GM12875 (cell line): ENCODE measurements around the gene SRSF6.
"Not testable (repeated sequence)": the region's sequence is repeated elsewhere in the genome, so short reads cannot be mapped to it uniquely, and the experiment has no call there.

Experiments used
- H3K4me3 ChIP-seq: one replicate; pipeline ENCODE4 v1.5.1; 2011; ENCODE audit warnings: low read depth, low read length, control low read depth
- TF ChIP-seq, protein P1 (sequence below): IDR thresholded peaks from 2 replicates; pipeline ENCODE4 v1.5.1; 2011; ENCODE audit warnings: low read depth, mild to moderate bottlenecking, control low read depth, inconsistent platforms, low read length, moderate library complexity, borderline replicate concordance; ENCODE audit not compliant: insufficient read depth

The SRSF6 gene

DNA sequence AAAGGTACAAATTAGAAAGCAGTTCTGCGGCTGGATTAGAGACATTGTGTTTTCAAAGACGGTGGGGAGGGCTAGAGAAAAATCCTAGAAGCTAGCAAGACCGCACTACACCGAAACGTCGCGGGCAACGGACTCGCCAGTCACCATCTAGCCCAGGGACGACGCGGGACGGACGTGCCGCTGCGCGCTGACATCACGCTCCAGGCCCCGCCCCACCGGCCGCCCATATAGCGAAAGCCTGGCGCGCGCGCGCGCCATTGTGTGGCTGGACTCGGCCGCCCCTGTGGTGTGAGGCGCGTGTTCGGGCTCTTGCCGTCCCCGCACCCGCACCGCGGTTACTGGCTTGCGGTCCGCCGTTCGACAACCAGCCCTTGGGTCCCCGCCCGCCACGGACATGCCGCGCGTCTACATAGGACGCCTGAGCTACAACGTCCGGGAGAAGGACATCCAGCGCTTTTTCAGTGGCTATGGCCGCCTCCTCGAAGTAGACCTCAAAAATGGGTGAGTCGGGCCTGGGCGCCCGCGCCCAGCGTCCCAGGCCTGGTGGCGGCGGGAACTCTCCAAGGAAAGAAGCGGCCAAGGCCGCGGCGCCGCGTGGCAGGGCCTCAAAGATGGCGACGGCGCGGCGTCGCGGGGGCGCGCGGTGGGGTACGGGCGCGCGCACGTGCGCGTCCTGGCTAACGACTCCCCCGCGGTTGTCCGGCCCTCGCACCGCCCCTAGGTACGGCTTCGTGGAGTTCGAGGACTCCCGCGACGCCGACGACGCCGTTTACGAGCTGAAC, at the start of gene SRSF6:
SRSF6 (plus strand) TSS at position 257 of the 782 bp plus-strand sequence; CDS start at position 395, 138 bp downstream.
- TF ChIP-seq, protein P1, sequence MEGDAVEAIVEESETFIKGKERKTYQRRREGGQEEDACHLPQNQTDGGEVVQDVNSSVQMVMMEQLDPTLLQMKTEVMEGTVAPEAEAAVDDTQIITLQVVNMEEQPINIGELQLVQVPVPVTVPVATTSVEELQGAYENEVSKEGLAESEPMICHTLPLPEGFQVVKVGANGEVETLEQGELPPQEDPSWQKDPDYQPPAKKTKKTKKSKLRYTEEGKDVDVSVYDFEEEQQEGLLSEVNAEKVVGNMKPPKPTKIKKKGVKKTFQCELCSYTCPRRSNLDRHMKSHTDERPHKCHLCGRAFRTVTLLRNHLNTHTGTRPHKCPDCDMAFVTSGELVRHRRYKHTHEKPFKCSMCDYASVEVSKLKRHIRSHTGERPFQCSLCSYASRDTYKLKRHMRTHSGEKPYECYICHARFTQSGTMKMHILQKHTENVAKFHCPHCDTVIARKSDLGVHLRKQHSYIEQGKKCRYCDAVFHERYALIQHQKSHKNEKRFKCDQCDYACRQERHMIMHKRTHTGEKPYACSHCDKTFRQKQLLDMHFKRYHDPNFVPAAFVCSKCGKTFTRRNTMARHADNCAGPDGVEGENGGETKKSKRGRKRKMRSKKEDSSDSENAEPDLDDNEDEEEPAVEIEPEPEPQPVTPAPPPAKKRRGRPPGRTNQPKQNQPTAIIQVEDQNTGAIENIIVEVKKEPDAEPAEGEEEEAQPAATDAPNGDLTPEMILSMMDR: no peak
- peak within 1 kb of the TSS; percentile 85 for H3K4me3 ChIP-seq

DNA sequence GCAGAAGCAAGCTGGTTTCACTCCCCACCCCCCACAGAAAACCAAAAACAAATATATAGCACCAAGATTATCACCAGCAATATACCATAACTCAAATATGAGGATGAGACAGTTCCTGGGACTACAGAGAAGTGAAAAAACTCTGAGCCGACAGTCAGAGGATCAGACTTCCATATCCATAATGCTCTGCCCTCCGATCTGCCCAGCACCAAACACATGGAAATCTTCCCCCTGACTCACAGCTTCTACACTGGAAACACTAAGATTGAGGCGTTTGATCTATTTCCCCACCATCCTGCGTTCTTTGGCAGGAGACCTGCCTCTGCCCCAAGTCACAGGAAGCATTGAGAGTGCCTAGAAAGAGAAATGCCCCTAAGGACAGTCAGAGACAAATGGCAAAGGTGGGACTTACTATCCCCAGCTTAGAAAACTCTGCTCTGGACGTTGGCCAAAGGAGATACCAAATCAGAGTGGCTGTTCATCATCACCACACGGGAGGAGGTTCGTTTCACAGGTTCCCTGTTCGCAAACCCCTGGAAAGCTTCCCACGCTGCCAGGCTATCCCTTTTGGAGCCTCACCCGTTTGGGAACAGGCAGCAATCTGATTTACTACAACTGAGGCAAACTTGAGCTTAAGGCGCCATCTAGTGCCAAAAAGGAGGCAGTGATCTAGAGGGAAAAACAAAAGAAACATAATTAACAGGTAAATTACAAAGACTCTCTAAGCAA, 48.7 kb upstream of the SRSF6 start:
- no peak overlapping the region for H3K4me3 ChIP-seq
- TF ChIP-seq, protein P1: peak; percentile 61; the same call in 1 of the 2 replicates

DNA sequence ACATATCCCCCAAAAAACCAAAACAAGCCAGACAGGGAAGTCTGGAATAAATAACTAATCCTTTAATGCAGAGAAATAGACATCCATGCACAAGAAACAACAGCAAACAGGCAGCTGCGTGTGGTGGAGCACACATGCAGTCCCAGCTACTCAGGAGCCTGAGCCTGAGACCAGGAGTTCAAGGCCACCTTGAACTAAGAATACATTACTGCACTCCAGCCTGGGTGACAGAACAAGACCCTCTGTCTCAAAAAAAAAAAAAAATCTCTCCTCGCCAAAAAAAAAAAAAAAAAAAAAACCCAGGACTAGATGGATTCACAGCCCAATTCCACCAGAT, 48.2 kb upstream of the SRSF6 start:
- TF ChIP-seq, protein P1: no peak
- no peak overlapping the region for H3K4me3 ChIP-seq

DNA sequence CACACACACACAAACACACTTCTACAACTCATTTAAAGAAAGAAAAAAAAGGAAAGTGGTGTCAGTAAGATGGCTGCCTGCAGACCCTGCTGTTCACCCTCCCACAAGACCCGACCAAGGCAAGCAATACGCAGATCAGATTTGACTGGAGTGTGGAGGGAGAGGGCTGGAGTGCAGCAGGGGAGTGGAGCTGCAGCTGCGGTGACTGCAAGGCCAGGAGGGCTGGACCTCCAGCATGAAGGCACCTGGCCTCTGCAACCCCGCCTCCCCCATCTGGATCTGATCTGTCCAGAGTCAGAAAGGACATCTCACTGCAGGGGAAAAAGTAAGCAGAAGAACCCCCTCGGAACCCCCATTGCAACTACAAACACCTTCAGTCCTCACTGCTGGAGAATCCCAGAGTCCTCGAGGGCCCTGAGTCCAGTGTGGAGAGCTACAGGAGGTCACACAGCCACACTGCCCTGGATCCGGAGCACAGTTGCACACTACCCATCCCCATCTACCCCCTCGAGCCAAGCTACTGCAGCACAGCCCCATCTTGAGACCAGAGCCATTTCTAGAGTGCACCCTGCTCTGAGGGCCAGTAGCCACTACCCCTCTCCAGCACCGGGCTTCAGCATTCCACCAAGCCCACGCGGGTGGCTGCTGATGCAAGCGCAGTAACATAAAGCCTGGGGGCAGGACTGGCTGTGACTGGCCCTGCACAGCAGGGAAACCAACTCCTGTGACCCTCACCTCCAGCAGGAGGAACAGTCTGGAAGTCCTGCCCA, 41.9 kb upstream of the SRSF6 start:
- H3K4me3 ChIP-seq: no peak overlapping the region
- TF ChIP-seq, protein P1: no peak

DNA sequence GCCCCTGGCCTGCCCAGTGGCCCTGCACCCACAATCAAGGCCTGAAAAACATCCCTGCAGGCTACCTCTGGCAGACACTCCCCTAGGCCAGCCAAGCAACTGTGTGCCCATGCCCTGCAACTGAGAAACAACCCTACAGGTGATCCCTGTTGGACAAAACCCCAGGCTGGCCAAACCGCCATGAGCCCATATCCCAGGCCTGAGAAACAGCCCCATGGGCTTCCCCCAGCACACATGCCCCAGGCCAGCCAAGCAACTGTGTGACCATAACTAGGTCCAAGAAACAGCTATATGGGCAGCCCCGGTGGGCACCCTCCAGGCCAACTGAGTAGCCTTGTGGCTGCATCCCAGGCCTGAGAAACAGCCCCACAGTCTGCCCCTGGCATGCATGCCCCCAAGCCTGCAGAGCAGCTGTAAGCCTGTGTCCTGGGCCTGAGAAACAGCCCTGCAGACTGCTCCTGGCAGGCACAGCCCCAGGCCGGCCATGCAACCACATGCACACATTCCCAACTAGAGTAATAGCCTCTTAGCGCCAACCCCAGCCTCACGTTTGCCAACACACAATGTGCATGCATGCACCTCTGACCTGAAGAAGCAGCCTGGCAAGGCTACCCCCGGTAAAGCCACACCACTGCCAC, 41.0 kb upstream of the SRSF6 start:
- TF ChIP-seq, protein P1: no peak
- H3K4me3 ChIP-seq: no peak overlapping the region

DNA sequence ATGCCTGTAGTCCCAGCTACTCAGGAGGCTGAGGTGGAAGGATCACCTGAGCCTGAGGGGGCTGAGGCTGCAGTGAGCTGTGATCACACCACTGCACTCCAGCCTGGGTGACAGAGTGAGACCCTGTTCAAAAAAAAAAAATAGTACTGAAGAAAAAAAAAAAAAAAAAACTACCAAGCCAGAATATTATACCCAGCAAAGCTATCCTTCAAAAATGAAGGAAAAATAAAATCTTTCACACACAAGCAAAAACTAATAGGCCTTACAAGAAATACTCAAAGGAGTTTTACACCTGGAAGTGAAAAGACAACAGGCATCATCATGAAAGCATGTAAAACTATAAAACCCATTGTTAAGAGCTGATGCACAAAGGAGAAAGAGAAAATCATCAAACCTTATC, 37.5 kb upstream of the SRSF6 start:
- TF ChIP-seq, protein P1: no peak
- no peak overlapping the region for H3K4me3 ChIP-seq

DNA sequence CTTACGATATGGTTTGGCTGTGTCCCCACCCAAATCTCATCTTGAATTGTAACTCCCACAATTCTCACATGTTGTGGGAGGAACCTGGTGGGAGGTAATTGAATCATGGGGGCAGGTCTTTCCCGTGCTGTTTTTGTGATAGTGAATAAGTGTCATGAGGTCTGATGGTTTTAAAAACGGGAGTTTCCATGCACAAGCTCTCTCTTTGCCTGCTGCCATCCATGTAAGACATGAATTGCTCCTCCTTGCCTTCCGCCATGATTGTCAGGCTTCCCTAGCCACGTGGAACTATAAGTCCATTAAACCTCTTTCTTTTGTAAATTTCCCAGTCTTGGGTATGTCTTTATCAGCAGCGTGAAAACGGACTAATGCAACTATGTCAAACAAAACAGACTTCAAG, 36.8 kb upstream of the SRSF6 start:
- H3K4me3 ChIP-seq: not testable (repeated sequence)
